Upper lobe of left lung (tissue), 4 donors: ENCODE measurements around the gene TMEM8B.

Experiments
- EP300 ChIP-seq, 4 donors: sonication (generic); formaldehyde crosslinking; IDR thresholded peaks; one replicate each; pipeline ENCODE4 v1.5.1; 2017; ENCODE audit warnings: antibody characterized with exemption in 4 of 4, control low read depth in 2 of 4
- POLR2A ChIP-seq, 4 donors: fragments of 450-650 bp; IDR thresholded peaks; one replicate each; pipeline ENCODE4 v1.5.1; 2016 to 2017; ENCODE audit warnings: antibody characterized with exemption in 4 of 4, mild to moderate bottlenecking in 2 of 4
- POLR2AphosphoS5 ChIP-seq, 2 donors: sonication (generic); formaldehyde crosslinking; IDR thresholded peaks; one replicate each; pipeline ENCODE4 v1.5.1; 2017; ENCODE audit warnings: antibody characterized with exemption in 2 of 2
- TF ChIP-seq, protein P1 (sequence below), 6 experiments: fragments of 450-650 bp in 4 of 6; fragments of 200-600 bp in 2 of 6; sonication (generic) in 2 of 6; IDR thresholded peaks; one replicate each; pipeline ENCODE4 v1.5.1; 2016 to 2019; ENCODE audit warnings: antibody characterized with exemption in 6 of 6

DNA sequence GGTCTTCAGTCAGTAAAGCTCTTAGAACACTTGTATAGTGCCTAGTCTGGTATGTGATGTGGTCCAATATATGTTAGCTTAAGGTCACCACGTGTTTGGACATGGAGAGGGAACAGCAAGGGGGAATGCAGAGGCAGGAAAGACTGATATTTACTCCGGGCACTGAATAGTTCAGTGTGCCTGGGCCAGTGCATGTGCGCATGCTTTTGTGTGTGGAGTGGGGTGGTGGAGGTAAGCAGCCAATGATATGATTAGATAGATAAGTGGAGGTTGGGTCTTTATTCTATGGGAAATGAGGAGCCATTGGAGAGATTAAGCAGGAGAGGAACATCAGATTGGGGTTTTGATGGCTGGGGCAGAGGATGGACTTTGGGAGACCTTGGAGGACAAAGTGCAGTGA, 27.2 kb downstream of the TMEM8B start:
- TF ChIP-seq, protein P1, sequence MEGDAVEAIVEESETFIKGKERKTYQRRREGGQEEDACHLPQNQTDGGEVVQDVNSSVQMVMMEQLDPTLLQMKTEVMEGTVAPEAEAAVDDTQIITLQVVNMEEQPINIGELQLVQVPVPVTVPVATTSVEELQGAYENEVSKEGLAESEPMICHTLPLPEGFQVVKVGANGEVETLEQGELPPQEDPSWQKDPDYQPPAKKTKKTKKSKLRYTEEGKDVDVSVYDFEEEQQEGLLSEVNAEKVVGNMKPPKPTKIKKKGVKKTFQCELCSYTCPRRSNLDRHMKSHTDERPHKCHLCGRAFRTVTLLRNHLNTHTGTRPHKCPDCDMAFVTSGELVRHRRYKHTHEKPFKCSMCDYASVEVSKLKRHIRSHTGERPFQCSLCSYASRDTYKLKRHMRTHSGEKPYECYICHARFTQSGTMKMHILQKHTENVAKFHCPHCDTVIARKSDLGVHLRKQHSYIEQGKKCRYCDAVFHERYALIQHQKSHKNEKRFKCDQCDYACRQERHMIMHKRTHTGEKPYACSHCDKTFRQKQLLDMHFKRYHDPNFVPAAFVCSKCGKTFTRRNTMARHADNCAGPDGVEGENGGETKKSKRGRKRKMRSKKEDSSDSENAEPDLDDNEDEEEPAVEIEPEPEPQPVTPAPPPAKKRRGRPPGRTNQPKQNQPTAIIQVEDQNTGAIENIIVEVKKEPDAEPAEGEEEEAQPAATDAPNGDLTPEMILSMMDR (IDR thresholded peaks at IDR 0.05): no peak
- TF ChIP-seq POLR2AphosphoS5 (IDR thresholded peaks at IDR 0.05) (no peak), POLR2A (IDR thresholded peaks at IDR 0.05) (no peak), EP300 (IDR thresholded peaks at IDR 0.05) (no peak)
